Body of pancreas (tissue), 4 donors: ENCODE data around the gene HIGD2B.
"Not testable (repeated sequence)": the region's sequence is repeated elsewhere in the genome, so short reads cannot be mapped to it uniquely, and the experiment has no call there.

Experiments
- CTCF ChIP-seq, 7 experiments: fragments of 450-650 bp in 4 of 7; fragments of 200-600 bp in 3 of 7; sonication (generic) in 3 of 7; IDR thresholded peaks; one replicate each; pipeline ENCODE4 v1.5.1; 2016 to 2019; ENCODE audit warnings: antibody characterized with exemption in 7 of 7
- POLR2A ChIP-seq, 3 donors: fragments of 450-650 bp; IDR thresholded peaks; one replicate each; pipeline ENCODE4 v1.6.1; 2016; ENCODE audit warnings: antibody characterized with exemption in 3 of 3, mild to moderate bottlenecking in 2 of 3

- not testable (repeated sequence) for TF ChIP-seq CTCF, POLR2A (IDR thresholded peaks at IDR 0.05)
Observed at GRCh38 chr15:72642271-72642670, 43.7 kb downstream of the HIGD2B start.
